Dedifferentiated amniotic fluid mesenchymal stem cell (primary cell): ENCODE results near the gene KIF26B.

Experiments
- DNase-seq: peaks from one replicate; pipeline ENCODE4 v3.0.0-alpha.2; 2016; ENCODE audit errors: extremely low spot score

Gene KIF26B

DNA sequence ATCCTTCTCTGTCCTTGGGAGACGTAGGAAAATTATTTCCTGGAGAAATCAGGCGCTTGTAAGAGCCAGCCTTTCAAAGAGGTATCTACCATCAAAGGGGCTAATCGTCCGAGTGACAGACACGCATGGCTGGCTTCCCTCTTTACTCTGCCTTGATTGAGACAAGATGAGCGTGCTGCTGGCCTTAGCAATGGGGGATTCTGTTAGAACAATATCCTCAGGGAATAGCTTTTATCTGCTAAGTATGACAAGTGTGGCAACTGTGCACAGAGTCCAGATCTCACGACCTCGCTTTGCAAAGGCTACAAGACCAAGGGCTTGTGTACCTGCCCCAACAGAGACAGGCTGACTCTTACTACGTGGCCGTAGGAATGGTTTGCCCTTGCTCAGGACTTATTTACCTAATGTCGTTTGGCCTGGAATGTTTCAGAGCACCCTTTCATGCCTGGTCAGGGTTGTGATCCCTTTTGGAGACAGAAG lies 417.1 kb downstream of the KIF26B start:
- no peak for DNase-seq

DNA sequence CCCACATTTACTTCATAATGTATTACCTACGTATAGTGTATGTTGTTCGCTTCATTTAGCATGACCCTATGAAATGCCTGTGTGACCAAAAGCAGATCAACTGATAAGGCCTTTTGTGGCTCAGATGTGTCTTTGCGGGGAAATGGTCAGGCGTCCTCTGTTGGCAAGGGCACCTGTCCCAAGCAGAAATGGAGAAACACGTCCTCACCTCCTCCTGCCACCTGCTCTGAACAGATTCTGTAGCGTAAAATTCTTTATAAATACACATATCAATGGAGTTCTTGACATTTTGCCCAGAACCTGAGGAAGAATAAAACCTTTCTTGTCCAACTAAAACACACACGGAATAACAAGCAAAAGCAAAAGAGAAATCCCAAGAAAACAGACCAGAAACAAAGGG lies 417.9 kb downstream of the KIF26B start:
- no peak for DNase-seq

DNA sequence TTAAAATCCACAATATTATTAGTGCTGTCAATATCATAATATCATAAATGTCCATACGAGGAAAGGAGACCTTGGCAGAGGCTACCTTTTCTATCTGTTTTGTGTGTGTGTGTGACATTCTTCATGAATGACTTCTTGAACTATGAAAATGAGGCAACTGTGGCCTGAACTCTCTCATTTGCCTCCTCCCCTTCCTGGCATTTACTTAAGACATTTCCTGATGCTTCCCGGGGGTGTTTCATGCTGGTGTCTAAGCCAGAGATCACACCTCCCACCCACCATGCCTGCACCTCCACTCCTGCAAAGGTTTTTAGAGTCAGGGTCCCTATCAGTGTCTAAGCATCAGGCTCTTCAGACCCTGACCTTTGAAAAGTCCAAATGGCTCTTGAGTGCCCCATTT lies 420.9 kb downstream of the KIF26B start:
- no peak for DNase-seq

DNA sequence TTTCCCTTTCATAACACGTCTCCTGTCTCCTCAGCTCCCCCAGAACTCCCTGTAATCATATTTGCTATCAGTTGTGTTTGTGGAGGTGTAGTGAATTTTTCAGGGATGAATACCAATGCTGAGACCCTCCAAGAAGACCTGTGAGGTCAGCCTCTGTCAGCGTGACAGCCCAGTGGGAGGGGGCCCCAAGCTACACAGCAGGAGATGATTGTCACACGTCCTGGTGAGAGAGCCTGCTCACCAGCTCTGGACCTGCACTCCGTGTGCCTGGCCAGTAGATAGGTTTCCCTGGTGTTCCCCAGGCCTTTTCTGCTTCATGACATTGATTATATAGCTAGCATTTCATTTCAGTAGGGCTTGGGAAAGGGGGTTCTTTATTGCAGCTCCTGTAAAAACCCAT lies 421.5 kb downstream of the KIF26B start:
- no peak for DNase-seq

DNA sequence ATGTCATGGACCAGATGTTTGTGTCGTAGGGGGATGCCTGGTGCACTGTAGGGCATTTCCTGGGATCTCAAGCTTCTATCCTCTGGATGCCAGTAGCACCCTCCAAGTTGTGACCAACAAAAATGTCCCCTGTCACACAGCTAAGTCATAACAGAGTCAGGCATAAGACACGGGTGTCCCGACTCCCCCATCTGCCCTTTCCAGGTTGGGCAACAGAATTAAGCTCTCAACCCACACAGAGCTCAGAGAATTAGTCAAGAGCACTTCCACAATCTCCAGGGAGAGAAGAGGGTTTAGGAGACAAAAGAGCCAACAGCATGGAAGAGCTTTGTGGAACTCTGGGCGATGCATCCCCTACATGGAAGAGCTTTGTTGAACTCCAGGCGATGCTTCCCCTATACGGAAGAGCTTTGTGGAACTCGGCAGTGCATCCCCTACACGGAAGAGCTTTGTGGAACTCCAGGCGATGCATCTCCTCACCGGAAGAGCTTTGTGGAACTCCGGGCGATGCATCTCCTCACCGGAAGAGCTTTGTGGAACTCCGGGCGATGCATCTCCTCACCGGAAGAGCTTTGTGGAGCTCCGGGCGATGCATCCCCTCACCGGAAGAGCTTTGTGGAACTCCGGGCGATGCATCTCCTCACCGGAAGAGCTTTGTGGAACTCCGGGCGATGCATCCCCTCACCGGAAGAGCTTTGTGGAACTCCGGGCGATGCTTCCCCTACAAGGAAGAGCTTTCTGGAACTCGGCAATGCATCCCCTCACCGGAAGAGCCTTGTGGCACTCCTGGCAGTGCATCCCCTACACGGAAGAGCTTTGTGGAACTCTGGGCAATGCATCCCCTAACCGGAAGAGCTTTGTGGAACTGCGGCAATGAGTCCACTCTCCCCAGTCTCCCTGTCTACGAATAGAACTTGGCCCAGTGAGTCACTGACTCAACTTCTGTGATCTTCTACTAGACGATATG lies 422.7 kb downstream of the KIF26B start:
- DNase-seq: no peak

DNA sequence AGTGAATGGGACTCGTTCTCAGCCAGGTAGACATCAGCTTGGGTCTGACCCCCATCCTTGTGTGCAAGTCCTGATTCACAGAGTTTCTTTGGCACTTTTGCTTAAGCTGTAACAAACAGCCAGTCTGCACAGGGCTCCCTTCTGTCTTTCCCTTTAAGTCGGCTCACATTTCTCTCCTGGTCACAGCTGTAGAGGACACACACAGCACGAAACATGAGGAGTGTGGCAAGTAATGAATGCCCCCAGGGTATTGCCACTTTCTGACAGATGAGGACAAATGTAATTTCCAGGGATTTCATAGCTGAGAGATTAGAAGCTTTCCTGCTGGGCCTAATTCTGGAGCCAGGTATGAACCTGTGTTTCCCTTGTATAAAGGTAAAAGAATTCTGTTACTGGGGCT lies 423.5 kb downstream of the KIF26B start:
- no peak for DNase-seq

GRCh38 chr1:245578771-245579170 lies 424.0 kb downstream of the KIF26B start:
- no peak for DNase-seq

DNA sequence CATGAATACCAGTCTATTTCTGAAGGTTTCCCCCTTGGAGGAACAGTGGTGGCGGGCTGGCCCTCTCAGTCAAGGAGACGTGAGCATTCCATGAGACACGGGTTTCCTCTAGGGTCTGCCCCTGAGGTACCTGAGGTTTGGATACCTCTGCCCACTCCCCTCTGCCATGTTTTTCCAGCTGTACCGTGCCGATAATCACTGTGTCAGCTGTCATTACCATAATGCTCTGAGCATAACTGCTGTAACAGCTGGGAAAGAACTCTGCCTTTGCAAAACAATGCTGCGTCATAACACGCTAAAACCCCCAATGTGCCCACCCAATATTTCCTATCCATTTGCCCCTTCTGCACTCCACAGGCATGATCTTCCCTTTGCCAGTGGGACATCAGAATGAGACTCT lies 425.1 kb downstream of the KIF26B start:
- no peak for DNase-seq

DNA sequence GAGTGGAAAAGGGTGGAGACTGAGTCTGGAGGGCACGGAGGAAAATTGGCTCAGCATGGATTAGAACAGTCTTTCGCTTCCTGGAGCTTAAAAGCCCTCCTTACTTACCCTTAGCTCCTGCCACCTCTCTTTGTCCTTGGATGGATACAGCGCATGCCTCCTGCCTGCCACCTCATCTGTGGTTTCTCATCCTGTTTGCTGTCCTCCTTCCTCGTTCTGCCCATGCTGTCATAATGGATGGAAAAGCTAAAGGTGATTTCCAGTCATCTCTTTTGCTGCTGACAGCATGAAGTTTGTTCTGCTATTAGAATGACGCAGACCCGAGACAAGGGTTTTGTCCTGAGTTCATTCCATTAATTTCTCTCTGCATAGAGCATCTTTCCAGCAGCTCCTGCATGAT lies 425.9 kb downstream of the KIF26B start:
- DNase-seq: no peak

GRCh38 chr1:245582026-245582425 lies 427.2 kb downstream of the KIF26B start:
- no peak for DNase-seq

DNA sequence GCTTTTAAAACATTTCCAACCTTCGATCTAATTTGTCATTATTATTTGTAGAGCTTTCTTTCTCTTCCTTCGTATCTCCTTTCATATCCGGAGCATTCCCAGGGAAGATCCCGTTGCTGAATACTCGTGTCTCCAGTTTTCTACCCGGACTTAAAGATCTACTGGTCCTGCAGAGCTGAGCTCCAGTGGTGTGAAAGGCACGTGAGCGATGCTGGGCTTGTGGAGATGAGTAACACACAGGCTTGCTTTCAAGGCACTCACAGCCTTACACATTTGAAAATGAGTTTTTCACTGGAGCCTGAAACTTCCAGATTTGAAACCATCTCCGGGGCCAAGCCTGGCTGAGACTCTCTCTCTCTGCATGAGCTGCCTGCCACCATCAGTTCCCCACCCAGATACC lies 428.3 kb downstream of the KIF26B start:
- DNase-seq: no peak

GRCh38 chr1:245583575-245584330 lies 429.0 kb downstream of the KIF26B start:
- no peak for DNase-seq

DNA sequence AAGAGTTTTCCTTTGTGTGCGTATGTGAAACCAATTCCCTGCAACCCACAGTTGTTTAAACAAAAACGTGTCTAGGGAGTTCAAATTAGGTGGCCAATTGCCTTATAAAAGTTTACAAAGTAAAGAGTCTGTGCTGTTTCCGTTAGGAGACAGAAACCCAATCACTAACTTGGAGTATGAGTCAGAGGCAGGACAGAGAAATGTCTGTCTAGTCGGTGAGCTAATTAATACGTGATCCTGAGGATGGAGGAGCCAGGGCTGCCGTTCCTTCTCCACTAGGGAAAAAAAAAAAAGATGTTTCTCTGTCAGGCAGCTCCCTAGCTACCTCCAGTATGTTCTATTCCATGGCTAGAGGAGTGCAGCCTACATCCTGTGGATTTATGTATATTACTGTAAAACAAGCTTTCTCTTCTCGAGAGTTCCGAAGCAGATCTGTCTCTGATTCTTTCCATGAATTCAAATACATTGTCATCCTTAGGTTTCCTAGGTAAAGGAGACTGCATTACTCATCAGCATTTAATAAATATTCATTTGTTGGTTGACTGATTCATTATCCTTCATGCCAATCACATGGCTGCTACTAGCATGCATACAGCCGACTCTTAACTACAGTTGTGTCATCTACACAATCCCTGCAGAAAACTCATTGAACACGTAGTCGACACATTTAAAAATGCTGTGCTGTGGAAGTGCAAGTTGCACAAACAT lies 430.6 kb downstream of the KIF26B start:
- peak; percentile 60 for DNase-seq

DNA sequence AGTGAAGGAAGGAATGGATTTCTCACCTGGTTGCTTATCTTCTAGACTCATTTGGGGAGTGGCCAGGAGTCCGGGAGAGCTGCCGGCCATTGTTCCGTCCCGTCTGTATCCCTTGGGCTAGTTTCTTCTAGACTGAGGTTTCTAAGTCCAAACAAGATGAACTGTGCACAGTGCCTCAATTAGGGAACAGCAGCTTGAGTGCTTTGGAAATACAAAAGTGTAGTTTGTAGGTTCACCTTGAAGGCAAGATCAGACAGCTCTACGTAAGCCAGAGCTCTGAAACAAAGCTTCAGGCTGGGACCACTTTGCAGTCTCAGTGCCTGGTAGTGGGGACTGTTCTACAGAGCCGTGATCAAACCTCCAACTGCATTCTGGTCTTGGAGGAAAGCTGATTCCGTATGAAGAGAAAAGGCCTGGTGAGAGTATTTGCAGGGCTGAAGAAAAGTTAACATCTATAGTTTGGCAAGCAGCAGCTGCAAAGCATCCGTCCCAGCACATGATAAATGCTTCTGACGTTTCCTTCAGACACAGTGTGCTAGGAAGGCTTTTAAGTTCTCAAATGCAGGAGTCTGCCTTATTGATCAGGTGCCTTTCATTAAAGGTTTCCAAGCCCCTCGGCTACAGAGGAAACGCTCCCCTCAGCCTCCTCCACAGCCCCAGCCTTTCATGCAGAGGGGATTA lies 432.8 kb downstream of the KIF26B start:
- no peak for DNase-seq

DNA sequence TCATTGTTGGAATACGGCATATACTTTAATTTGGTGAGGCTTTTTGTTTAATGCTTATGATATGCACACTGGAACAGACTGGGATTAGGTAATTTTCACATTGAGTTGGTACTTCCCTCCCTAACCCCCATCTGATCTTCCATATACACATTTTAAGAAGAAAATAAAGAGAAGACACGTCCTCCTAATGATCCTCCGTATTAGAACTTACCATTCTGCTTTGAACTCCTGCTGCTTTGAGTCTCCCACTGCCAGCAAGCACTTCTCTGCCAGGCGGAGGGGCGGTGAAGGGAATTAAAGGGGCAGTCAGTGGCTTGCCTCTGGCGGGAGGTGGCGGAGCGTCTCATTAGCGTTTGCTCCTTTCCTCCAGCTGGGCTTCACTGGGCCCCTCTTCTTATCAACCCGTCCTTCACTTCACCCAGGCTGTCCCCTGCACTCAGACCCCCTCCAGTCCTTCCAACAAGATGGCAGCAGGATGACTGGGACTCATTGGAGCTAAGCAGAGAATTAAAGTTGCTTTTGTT lies 433.4 kb downstream of the KIF26B start:
- no peak for DNase-seq

GRCh38 chr1:245589316-245589715 lies 434.5 kb downstream of the KIF26B start:
- DNase-seq: no peak

- DNase-seq: no peak
These were observed 435.1 kb downstream of the KIF26B start for GRCh38 chr1:245589906-245590305.

GRCh38 chr1:245590726-245591125 lies 435.9 kb downstream of the KIF26B start:
- DNase-seq: no peak

DNA sequence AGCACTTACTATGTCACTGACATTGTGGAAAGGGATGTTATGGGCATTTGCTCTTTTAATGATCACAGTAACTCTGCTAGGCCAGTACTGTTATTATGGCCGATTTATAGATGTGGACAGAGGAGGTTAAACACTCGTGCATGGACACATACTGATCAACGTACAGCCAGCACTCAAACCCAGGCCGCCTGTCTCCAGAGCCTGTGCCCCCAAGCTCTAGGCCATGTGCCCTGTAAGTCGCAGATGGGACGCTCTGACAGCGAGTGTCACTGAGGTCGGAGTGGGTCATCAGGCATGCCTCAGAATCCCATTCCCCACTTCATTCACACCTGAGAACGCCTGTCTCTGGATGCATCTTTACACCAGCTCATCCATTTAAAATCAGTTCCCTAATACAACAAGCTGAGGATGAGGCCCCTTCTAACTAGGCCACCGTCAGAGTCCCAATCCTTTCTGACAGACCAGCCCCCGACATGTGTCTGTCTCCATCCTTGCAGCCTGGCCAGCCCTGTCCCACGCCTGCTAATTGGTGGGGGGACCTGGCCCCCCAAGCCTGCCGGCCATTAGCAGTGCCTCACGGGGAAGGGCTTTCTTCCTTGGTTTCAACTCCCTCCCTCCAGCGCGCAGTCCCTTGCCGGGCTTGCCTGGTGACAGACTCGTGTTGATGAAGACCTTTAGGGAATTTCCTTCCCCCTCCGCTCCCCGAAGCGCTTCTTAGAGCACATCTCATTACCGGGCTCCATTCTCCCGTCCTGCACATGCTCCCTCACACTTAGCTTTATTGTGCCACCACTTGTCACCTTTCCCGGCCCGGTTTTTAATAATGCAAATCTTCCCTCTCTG lies 436.8 kb downstream of the KIF26B start:
- no peak for DNase-seq

- DNase-seq: no peak
These were observed 437.3 kb downstream of the KIF26B start for GRCh38 chr1:245592189-245592460.
